H7 (cell line): ENCODE data around the gene GAS5. TPM values are rescaled to one million over a fixed set of nuclear protein-coding genes. Genes with fewer than 3 reads are reported as not detected.
"Not testable (repeated sequence)": the region's sequence is repeated elsewhere in the genome, so short reads cannot be mapped to it uniquely, and the experiment has no call there.

ENCODE experiments used
- DNase-seq: peaks from one replicate; pipeline ENCODE4 v3.0.0; 2012
- H3K27me3 ChIP-seq: 2 replicates; pipeline ENCODE4 v1.6.0; 2011; ENCODE audit warnings: mild to moderate bottlenecking, low read length; ENCODE audit not compliant: control insufficient read depth, insufficient read depth
- H3K36me3 ChIP-seq: replicated peaks from 2 replicates; pipeline ENCODE4 v1.5.1; 2011; ENCODE audit warnings: low read length; ENCODE audit not compliant: control insufficient read depth, insufficient read depth
- H3K4me3 ChIP-seq: 2 replicates; pipeline ENCODE4 v1.5.1; 2011; ENCODE audit warnings: low read depth, mild to moderate bottlenecking, control low read depth, low read length, moderate library complexity; ENCODE audit not compliant: insufficient read depth
- total RNA-seq: library from RNA; depleted of rRNA; stranded (reverse); fragments of >200 nt; shearing (Covaris generic); gene quantifications from 2 replicates; pipeline ENCODE4 v1.2.3, GENCODE V29; 2014

Gene GAS5
- total RNA-seq, 1 experiment from 2014 or later: 937 TPM

DNA sequence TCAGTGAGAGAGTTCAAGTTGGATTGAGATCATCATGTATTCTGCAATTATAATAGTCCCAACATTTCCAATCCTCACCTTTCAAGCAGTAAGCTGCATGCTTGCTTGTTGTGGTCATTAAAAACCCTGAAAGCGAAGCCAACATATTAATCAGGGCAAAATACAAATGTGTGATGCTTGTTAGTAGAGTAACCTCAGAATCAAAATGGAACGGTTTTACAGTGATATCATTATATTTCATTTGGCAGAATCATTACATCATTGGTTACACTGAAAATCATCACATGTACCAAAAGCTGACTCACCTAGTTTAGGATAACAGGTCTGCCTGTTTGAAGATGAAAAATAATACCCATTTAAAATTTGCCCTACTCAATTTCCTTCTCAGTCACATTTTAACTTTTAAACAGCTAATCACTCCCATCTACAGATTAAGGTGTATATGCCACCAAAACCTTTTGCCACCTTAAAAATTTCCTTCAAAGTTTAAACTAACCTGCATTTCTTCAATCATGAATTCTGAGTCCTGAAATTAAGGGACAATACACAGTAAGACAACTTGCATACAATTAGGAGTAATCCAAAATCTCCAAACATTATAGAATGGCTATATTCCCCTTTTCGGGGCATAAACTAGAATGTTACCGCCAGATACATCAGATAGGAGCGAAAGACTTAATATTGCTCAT, 3.5 kb downstream of the GAS5 start:
- DNase-seq: no peak
- no peak overlapping the region for H3K4me3 ChIP-seq

DNA sequence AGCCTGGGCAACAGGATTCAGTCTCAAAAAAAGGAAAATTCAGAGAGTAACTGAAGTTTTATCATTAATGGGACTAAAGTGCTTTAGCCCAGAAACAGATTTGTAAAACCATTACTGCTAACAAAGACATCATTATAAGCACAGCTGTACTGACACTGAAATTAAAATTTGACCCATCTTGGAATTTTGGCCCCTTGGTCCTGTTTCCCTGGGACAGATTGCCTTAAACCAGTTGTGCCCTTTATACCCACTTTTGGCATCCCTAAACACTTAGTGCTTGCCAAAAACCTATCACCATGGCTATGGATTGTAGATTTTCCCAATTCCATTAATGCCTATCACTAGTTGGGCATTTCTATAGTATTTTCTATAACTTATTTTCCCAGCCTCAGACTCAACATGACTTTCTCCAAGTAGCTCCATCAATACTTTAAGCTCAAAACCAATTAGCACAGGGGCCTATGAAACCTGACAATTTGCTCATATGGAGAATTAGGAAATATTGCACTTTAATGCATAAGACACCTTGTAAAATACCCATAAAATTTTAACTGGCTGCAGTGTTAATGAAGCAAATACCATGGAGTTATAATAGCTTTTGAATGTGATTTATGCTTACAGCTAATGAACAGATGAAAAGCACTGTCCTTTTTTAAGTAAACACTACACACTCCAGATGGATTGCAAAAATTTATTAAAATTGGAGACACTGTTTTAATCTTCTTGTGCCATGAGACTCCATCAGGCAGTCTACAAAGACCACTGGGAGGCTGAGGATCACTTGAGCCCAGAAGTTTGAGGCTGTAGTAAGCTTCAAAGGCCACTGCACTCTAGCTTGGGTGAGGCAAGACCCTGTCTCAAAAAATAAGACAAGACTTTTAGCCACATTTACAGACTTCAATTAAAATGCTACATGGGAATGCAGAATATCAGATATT, 4.3 kb downstream of the GAS5 start:
- no peak overlapping the region for H3K4me3 ChIP-seq
- no peak for DNase-seq
- peaks cover 28% of the 10 kb centered on the region for H3K36me3 ChIP-seq
- no peaks in the 10 kb centered on the region for H3K27me3 ChIP-seq

More for the DNA sequence above, 3.5 kb downstream of the GAS5 start:
- H3K36me3 ChIP-seq: peaks cover 28% of the 10 kb centered on the region
- H3K27me3 ChIP-seq: no peaks in the 10 kb centered on the region

DNA sequence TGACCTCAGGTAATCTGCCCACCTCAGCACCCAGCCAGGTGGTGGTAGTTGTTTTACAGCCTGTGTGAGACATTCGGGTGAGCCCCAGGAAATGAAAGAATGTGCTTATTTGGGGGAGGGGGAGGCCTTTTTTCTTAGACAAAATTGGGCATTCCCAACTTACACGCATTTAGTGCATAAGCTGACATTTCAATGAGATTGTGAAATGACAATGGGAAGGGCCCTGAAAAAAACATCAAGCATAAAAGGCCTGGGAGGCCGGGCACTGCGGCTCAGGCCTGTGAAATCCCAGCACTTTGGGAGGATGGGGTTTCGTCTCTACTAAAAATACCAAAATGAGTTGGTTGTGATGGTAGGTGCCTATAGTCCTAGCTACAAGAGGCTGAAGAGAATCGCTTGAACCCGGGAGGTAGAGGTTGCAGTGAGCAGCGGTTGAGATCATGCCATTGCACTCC, 5.0 kb downstream of the GAS5 start:
- Histone ChIP-seq H3K4me3 (no peak overlapping the region), H3K36me3 (peaks cover 28% of the 10 kb centered on the region), H3K27me3 (no peaks in the 10 kb centered on the region)
- no peak for DNase-seq

DNA sequence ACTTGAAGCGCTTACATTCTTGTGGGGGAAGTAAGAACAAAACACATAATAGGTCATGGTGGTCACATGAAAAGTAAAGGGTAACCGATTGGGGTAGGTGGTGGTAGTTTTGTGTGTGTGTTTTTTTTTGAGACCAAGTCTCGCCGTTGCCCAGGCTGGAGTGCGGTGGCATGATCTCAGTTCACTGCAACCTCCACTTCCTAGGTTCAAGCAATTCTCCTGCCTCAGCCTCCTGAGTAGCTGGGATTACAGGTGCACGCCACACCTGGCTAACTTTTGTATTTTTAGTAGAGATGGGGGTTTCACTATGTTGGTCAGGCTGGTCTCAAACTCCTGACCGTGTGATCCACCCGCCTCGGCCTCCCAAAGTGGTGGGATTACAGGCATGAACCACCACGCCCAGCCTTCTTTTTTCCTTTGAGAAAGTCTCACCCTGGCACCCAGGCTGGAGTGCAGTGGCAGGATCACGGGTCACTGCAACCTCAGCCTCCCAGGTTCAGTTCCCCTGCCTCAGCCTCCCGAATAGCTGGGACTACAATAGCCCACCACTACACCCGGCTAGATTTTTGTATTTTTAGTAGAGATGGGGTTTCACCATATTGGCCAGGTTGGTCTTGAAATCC, 5.5 kb downstream of the GAS5 start:
- DNase-seq, H3K27me3 ChIP-seq, H3K4me3 ChIP-seq: not testable (repeated sequence)
- peaks cover 32% of the 10 kb centered on the region for H3K36me3 ChIP-seq

DNA sequence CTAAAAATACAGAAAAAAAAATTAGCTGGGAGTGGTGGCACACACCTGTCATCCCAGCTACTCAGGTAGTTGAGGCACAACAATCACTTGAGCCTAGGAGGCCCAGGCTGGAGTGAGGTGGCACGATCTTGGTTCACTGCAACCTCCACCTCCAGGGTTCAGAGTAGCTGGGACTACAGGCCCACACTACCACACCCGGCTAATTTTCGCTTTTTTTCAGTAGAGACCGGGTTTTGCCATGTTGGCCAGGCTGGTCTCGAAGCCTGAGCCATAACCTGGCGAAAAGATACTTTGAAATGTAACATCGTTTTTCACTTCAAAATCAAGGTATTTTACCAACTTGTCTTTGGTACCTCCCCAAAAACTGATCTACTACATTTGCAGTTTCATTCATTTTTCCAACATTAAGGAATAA, 6.1 kb downstream of the GAS5 start:
- Histone ChIP-seq H3K27me3 (no peaks in the 10 kb centered on the region), H3K4me3 (no peak overlapping the region), H3K36me3 (peaks cover 34% of the 10 kb centered on the region)
- DNase-seq: no peak

DNA sequence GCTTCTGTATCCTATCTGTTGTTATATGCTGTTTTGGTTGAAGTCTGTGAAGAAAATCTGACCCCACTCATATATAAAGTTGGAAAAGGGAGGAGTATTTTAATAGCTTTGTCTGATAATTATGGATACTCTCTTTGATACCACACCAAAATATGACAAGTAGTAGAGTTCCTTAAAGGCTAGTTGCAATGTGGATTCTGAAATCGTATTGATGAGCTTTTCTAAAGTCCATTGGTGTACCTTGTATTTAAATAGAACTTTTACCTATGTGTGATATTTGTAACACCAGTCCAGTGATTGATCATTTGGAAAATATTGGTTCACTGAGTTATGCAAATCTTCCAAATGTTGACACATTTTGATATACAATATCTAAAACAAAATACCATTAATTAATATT, 7.7 kb downstream of the GAS5 start:
- DNase-seq: no peak
- H3K36me3 ChIP-seq: peaks cover 20% of the 10 kb centered on the region
- no peak overlapping the region for H3K4me3 ChIP-seq
- no peaks in the 10 kb centered on the region for H3K27me3 ChIP-seq

DNA sequence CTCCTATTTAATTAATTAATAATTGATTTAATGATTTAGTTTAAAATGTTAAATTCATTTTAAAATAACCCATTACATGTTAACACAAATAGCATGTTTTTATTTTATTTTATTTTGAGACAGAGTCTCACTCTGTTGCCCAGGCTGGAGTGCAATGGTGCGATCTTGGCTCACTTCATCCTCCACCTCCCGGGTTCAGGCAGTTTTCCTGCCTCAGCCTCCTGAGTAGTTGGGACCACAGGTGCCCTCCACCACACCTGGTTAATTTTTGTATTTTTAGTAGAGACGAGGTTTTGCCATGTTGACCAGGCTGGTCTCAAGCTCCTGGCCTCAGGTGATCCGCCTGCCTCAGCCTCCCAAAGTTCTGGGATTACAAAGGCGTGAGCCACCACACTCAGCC, 8.2 kb downstream of the GAS5 start:
- peaks cover 18% of the 10 kb centered on the region for H3K36me3 ChIP-seq
- DNase-seq, H3K4me3 ChIP-seq, H3K27me3 ChIP-seq: not testable (repeated sequence)

DNA sequence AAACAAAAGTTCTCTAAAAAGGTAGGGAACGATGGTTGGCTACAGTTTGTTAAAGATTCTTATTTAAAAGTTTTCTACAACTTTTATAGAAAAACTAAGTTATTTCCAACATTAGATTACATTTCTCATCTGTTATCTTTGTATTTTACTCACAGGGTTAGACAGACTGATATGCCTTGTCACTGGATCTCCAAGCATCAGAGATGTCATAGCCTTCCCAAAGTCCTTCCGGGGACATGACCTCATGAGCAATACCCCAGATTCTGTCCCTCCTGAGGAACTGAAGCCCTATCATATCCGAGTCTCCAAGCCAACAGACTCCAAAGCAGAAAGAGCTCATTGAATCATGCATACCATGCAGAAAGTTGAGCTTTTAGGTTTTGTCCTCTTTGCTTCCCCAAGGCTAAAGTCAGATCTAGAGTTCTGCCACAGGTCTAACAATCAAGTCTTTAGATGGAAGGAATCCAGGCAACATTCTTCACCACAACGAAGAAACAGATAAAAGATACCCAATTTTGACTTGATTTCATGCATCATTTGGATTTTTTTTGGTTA, 10.3 kb downstream of the GAS5 start:
- no peak for DNase-seq
- H3K27me3 ChIP-seq: no peaks in the 10 kb centered on the region
- no peak overlapping the region for H3K4me3 ChIP-seq
- H3K36me3 ChIP-seq: peaks cover 10% of the 10 kb centered on the region

DNA sequence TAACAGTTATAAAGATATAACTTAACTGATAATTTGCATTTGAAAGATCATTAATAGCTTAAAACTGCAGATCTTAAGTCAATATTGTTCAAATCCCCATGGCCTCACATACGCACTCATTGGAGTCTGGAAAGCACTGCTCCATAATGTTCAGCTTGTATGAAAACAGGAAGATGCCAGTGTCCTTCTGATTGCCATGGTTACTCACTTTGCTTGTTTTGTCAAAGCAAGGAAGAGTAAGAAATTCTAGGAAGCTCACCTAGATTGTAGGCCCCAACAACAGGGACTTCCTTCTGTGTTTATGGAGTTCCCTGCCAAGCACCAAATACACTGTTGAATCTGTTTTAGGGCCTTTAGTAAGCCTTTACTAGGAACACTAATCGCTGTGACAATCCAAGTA, 10.9 kb downstream of the GAS5 start:
- DNase-seq: no peak

DNA sequence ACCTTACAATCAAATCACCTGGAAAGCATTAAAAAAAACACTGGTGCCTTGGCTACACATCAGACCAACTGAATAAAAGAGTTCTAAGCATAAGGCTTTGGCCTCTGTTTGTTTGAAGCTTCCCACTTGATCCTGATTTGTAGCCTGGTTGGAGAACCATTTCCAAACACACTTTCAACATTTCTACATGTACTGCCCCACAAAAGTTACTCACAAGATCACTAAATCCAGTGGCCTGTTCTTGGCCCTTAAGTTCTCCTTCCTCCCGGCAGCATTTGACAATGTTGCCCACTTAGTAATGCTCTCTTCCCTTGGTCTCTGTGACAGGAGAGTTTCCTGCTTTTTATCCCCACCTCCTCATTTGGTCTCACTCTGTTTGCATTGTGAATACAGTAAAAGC, 11.8 kb downstream of the GAS5 start:
- no peak for DNase-seq
- H3K27me3 ChIP-seq: no peaks in the 10 kb centered on the region
- no peak overlapping the region for H3K4me3 ChIP-seq
- H3K36me3 ChIP-seq: peaks cover 11% of the 10 kb centered on the region

More for the DNA sequence above, 10.9 kb downstream of the GAS5 start:
- Histone ChIP-seq H3K27me3 (no peaks in the 10 kb centered on the region), H3K36me3 (peaks cover 10% of the 10 kb centered on the region), H3K4me3 (no peak overlapping the region)

DNA sequence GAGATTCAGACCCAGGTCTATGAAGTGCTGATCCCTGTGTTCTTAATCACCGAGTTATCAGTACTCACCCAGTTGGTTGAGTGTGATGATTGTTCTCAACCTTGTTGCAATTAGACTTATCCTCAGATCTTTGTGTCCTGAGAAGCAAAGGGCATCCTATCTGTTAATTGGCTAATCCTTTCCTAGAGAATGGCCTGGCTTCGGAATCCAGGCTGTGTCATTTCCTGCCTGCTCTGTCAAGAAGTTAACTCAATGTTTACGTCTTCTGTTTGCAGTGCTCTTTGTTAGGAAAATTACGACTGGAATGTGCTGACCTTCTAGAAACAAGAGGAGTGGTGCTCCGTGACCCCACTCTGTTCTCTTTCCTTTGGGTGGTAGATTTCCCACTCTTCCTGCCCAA, 14.7 kb downstream of the GAS5 start:
- H3K27me3 ChIP-seq: no peaks in the 10 kb centered on the region
- H3K4me3 ChIP-seq: no peak overlapping the region
- H3K36me3 ChIP-seq: peaks cover 12% of the 10 kb centered on the region
- DNase-seq: peak; percentile 9

DNA sequence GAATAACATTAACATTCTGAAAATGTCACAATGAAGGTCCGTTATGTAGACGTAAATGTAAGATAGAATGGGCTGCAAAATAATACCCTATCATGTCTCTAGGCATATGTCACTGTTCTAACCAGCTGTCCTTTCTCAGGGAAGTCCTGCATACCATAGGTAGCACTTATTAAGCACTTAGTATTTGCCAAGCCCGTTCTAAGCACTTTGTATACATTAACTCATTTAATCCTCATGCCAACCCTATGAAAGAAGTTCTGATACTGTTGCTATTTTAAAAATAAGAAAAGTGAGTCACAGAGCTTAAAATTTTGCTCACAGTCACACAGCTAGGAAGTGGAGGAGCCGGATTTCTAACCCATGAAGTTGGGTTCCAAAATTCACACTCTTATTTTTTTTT, 15.7 kb downstream of the GAS5 start:
- Histone ChIP-seq H3K4me3 (no peak overlapping the region), H3K36me3 (peaks cover 9% of the 10 kb centered on the region), H3K27me3 (no peaks in the 10 kb centered on the region)
- DNase-seq: no peak

DNA sequence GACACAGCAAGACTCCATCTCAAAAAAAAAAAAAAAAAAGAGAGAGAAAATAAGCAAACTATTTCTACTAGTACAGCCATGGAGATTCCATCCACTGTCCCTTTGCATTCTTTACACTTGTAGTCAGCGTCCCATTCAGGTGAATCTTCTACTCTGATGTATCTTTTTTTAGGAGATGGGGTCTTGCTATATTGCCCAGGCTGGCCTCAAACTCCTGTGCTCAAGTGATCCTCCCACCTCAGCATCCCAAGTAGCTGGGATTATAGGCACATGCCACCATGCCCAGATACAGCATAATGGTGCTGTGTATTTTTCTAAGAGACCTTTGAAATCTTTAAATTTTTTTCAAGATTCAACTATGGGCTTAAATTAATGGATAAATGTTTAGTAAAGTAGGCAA, 35.0 kb downstream of the GAS5 start:
- Histone ChIP-seq H3K27me3 (no peaks in the 10 kb centered on the region), H3K4me3 (no peak overlapping the region), H3K36me3 (peaks cover 13% of the 10 kb centered on the region)
- no peak for DNase-seq

DNA sequence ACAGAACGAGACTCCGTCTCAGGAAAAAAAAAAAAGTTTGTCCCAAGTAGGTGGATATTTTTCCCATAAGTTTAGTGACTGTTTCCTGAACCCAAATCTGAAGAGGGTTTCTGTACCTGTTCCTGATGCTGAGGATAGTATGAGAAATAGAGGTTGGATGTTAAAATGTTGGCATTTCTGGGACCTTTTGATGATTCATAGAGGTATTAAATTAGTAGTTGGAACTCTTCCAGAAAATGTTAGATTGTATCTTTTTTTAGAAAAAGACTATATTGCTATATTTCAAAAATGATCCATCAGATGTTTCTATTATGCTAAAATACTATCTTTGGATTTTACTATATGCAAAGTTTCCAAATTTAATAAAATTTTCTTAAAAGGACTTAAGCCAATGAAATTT, 40.2 kb downstream of the GAS5 start:
- H3K36me3 ChIP-seq: peaks cover 6% of the 10 kb centered on the region
- no peak overlapping the region for H3K4me3 ChIP-seq
- no peaks in the 10 kb centered on the region for H3K27me3 ChIP-seq
- DNase-seq: no peak
